NCI-H748 treated with DMSO at 0.1 percent for 48 hours (cell line): ENCODE data around the gene PTPRZ1.
A peak's percentile ranks its signal among the peaks of the same experiment; 100 is the strongest.

Source experiments
- DNase-seq: peaks from one replicate; lab custom pipeline; 2025; lab: John Stamatoyannopoulos, UW

The PTPRZ1 gene

DNA sequence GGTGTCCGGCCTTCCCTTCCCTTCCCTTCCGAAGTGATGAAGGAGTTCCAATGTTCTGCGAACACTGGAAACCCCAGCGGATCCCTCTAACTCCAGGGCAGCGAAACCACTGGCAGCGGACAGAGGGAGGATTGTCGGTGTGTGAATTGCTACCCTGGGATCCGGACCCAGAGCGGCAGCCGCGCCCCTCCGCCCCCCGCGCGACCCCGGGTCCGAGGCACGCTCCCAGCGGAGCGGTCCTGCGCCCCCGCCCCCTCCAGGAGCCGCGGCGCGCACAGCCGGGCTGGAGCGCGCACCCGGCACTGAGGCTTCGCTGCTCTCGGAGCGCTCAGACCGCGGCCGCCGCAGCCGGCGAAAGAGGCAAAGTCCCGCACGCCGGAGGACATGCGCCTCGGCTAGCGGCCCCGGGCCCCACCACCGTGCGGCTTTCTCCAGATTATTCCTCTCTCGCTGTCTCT, at the start of gene PTPRZ1:
TSS of gene PTPRZ1 (plus strand) at position 331 of the 458 bp plus-strand sequence. CDS start 339 bp downstream, outside the sequence.
- DNase-seq: no peak

DNA sequence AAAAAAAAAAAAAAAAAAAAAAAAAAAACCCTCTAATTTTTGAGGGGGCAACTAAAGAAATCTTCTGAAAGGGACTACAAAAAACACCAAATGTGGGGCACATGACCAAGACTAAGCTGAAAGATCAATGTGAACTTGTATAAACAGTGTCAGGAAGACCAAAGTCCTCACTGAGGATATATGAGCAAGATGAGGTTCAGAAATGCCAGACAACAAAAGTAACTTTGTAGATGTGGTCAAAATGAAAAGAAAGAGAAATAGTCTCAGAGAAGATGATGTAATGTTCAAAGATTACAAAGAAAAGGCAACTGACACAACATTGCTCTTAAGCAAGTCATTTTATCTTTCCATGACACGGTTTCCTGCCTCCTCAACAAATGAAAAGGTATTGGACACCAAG, 48.7 kb upstream of the PTPRZ1 start:
- no peak for DNase-seq

- DNase-seq: no peak
These were observed 41.6 kb upstream of the PTPRZ1 start for GRCh38 chr7:121831351-121831750.

DNA sequence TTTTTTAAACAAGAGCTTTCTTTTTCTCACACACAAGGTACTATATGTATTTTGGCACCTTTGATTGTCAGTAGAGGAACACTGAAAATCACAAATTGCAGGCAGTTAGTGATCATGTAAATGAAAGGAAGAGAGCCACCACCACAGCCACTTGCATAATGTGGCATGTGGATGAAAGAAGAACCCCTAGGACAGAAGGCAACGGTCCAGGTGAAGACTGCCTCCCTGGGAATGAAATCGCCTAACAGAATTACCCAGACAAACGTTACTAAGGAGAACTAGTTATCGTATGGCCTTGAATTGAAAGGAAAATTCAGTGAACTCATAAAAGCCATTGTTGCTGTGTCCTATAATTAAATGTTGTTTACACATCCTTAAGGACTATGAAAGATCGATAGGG, 41.2 kb upstream of the PTPRZ1 start:
- peak; percentile 77 for DNase-seq

- peak; percentile 73 for DNase-seq
These were observed 40.6 kb upstream of the PTPRZ1 start for GRCh38 chr7:121832347-121832746.

- no peak for DNase-seq
These were observed 39.0 kb upstream of the PTPRZ1 start for GRCh38 chr7:121833991-121834390.

- DNase-seq: no peak
These were observed 35.5 kb upstream of the PTPRZ1 start for GRCh38 chr7:121837462-121837861.

GRCh38 chr7:121847041-121847440, 25.9 kb upstream of the PTPRZ1 start:
- no peak for DNase-seq

DNA sequence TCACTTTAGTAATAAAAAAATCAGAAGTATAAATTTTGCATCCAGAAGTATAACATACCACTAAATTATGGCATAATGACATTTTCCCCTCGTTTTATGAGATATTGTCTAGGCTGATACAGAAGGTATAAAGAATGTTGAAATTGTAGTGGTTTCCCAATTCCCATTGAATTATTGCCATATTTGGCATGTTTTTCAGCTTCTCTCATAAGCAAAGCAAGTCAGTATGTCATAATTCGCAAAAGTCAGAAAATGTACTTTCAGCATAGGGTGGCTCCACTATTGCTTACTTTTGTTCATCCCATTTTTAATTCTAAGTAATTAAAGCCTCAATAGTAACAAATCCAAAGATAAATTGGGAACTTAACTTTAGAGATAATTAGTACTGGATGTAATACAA, 19.7 kb upstream of the PTPRZ1 start:
- no peak for DNase-seq

DNA sequence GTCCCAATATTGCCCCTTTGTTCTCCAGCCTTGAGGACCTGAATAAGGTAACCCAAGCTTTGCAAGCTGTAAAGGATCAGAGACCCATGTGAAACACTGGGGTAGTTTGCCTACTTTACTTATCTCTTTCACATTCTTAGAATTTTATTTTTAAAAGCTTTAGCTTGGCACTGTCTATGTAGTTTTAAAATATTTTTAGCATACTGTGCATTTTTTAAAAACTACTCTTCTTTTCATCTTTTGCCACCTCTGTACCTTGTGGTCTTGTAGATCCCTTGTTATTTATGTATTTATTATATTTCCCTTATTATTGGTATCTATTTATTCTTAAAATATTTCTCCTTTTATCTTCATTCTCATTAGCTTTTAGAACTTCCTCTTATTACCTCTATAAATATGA, 12.0 kb upstream of the PTPRZ1 start:
- DNase-seq: no peak

- no peak for DNase-seq
These were observed 10.4 kb upstream of the PTPRZ1 start for GRCh38 chr7:121862591-121862990.

DNA sequence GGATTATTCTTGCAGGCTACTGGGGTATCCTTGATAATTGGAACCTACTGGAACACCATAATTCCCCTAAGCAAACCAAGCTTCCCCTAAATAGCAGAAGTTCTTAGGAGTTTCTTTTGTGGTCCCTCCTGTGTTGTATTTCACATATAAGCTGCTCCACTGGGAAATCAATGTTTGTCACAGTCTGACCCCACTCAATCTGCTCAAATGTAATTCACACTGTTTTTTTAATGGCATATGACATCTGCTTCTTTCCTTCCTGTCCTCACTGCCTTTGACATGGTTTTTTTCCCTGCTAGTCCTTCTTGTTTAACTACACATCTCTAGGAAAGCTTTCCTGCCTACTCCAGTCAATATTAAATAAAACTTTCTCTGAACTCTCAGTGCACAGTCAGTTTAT, 1.8 kb upstream of the PTPRZ1 start:
- no peak for DNase-seq

GRCh38 chr7:121873289-121874194, 581 bp downstream of the PTPRZ1 start:
- DNase-seq: peak; percentile 30

DNA sequence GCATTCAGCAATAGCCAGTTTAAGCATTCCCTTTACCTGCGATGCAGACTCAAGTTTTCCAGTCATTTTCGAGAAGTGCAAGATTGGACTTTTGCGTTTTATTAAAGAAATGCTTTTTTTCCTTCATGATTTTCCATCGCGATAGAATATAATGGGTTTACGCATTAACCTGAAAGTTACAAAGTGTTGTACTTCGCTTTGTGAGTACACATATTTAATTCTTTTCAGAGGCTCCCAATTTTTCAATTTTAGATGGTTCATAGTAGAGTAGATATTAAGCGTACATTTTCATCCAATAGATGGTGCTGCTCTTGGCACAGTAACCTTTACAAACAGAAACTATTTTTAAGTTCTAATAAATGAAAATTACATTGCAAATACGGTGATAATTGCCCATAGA, 1.3 kb downstream of the PTPRZ1 start:
- no peak for DNase-seq

GRCh38 chr7:121875203-121875602, 2.2 kb downstream of the PTPRZ1 start:
- DNase-seq: no peak

DNA sequence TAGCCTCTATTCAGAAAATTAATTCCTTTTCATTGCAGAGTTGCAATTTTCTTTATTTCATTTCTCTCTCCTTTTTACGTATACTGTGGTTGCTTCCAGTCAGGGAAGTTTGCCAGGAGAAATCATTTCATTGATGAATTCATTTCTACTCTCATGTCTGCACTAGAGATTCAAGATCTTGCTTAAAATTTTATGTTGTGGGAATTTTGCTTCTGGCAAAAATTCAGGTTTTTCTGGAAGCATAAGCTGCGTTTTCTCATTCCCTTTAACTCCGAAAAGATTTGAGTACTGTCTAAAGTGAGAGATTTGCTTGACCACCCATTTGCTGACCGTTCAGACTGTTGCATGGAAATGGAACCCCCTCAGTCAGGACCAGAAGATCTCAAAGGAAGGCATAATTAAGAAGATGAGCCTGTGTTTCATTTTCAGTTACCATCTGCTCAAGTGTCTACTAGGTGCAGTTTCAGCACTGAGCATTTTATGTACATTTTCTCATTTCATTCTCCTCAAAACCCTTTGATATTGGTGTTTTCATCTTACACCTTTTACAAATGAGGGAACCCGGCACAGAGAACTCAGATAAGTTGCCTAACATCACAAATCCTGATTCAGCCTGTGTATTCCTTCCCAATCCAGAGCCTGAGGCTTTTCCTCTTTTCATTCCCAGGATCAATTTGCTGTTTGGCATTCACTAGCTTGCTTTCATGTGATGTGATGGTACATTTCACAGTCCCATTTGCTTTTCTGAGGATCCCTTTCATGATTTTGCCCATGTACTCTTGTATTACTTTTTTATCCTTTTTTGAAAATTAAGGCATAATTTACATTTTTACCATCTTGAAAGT, 3.9 kb downstream of the PTPRZ1 start:
- no peak for DNase-seq

GRCh38 chr7:121878918-121879464, 6.0 kb downstream of the PTPRZ1 start:
- DNase-seq: no peak

DNA sequence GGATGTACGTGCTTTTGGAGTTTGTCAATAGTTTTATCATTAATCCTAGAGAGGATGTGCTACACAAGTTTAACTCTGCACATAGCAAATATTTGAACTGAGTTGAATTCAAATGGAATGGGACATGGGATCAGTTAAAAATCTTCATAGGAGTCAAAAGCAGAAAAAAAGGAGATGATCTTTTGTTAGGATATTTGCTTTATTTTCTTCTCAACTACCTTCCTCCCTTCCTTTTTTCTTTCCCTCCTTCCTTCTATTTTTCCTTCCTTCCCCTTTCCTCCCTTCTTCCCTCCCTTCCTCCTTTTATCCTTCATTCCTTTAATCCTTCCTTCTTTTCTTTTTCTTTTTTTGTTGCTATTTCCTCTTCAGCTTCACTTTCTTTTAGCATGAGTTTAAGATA, 6.6 kb downstream of the PTPRZ1 start:
- no peak for DNase-seq

- DNase-seq: no peak
These were observed 9.8 kb downstream of the PTPRZ1 start for GRCh38 chr7:121882731-121883130.

GRCh38 chr7:121885166-121885920, 12.4 kb downstream of the PTPRZ1 start:
- no peak for DNase-seq

DNA sequence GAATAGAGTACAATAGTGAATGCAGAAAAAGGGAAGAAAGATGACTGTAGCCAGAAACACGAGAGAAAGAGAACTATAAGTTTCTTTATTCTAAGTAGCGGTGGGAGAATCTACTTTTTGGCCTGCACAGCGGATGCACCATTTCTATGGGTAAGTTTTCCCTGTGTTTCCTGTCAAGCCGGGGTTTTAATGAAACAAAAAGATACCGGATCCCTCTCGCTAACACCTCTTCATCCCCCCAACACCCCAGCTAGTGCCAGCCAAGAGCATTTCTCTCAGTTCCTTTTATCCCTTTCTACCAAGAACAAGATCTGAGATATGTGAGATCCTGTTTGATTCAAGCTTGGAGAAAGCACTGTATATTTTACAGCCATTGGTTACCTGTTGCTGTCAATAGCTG, 14.7 kb downstream of the PTPRZ1 start:
- DNase-seq: no peak

DNA sequence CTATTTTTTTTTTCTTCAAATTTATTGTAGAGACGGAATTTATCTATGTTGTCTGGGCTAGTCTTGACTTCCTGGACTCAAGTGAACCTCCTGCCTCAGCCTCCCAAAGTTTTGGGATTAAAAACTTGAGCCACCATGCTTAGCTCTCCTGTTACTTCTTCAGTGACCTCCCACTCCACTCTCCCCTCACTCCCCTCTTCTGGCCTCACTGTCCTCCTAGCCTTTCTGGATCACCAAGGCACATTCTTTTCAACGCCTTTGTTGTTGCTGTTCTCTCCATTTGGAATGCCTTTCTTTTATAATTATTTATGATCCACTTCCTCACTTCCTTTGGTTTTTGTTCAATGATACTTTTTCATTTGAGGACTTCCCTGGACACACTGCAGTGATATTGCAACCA, 17.9 kb downstream of the PTPRZ1 start:
- DNase-seq: no peak
